Activated CD8-positive, alpha-beta memory T cell treated with anti-CD3 and anti-CD28 coated beads, Interleukin-2, amount 10 ng/mL, durations not matched to agents 7 days and 5 days (primary cell): ENCODE data around the gene MYLK. TPM values are rescaled to one million over a fixed set of nuclear protein-coding genes. Genes with fewer than 3 reads are reported as not detected.

Source experiments
- ATAC-seq: fragments of 150-1000 bp; cut with Tn5 transposase; one replicate; pipeline ENCODE4 v1.10.0; 2021; ENCODE audit warnings: moderate library complexity
- CTCF ChIA-PET: fragments of 350-600 bp; sonication (Branson Sonifier 250); formaldehyde crosslinking; loops from one replicate; lab custom pipeline; 2021; ENCODE audit warnings: antibody characterized with exemption; lab: Charles Lee
- DNase-seq: peaks from one replicate; pipeline ENCODE4 v3.0.0-alpha.2; 2020
- H3K27ac Mint-ChIP-seq: one replicate; pipeline ENCODE4 v1.8.0; 2021; ENCODE audit warnings: mild to moderate bottlenecking, mixed read lengths
- H3K27me3 Mint-ChIP-seq: one replicate; pipeline ENCODE4 v1.8.0; 2021; ENCODE audit warnings: mixed read lengths
- H3K36me3 Mint-ChIP-seq: one replicate; pipeline ENCODE4 v1.8.0; 2021; ENCODE audit warnings: mild to moderate bottlenecking, mixed read lengths
- H3K4me1 Mint-ChIP-seq: one replicate; pipeline ENCODE4 v1.8.0; 2021; ENCODE audit warnings: mixed read lengths
- H3K4me3 Mint-ChIP-seq: one replicate; pipeline ENCODE4 v1.8.0; 2021; ENCODE audit warnings: mild to moderate bottlenecking, moderate library complexity, mixed read lengths
- H3K9me3 Mint-ChIP-seq: one replicate; pipeline ENCODE4 v1.8.0; 2022; ENCODE audit warnings: low read depth, mixed read lengths
- total RNA-seq, 2 experiments: library from RNA; stranded (reverse); gene quantifications; one replicate each; pipeline ENCODE4 v1.2.3, GENCODE V29; 2021

The MYLK gene
- total RNA-seq, 2 experiments from 2014 or later = 0.50 to 0.96 TPM

GRCh38 chr3:123688241-123688747, 195.8 kb downstream of the MYLK start:
- Mint-ChIP-seq H3K9me3 (no peaks in the 10 kb centered on the region), H3K4me3 (no peak overlapping the region), H3K27me3 (peaks cover 13% of the 10 kb centered on the region), H3K27ac (no peak overlapping the region), H3K36me3 (no peaks in the 10 kb centered on the region), H3K4me1 (no peaks in the 10 kb centered on the region)
- no peak for ATAC-seq
- CTCF ChIA-PET = no interaction called here
- no peak for DNase-seq

GRCh38 chr3:123687286-123687685, 196.8 kb downstream of the MYLK start:
- Mint-ChIP-seq H3K4me1 (no peaks in the 10 kb centered on the region), H3K4me3 (no peak overlapping the region), H3K9me3 (no peaks in the 10 kb centered on the region), H3K27me3 (peaks cover 13% of the 10 kb centered on the region), H3K27ac (no peak overlapping the region), H3K36me3 (no peaks in the 10 kb centered on the region)
- CTCF ChIA-PET = no interaction called here
- ATAC-seq (no peak), DNase-seq (no peak)

- no peaks in the 10 kb centered on the region for H3K4me1 Mint-ChIP-seq
- ATAC-seq (no peak), DNase-seq (no peak)
- H3K9me3 Mint-ChIP-seq = no peaks in the 10 kb centered on the region
- H3K27me3 Mint-ChIP-seq = peaks cover 12% of the 10 kb centered on the region
- CTCF ChIA-PET = no interaction called here
- H3K36me3 Mint-ChIP-seq = no peaks in the 10 kb centered on the region
- H3K27ac Mint-ChIP-seq = no peak overlapping the region
- no peak overlapping the region for H3K4me3 Mint-ChIP-seq
These were observed 197.9 kb downstream of the MYLK start for GRCh38 chr3:123686251-123686650.

GRCh38 chr3:123685780-123686179, 198.4 kb downstream of the MYLK start:
- peaks cover 13% of the 10 kb centered on the region for H3K27me3 Mint-ChIP-seq
- no peaks in the 10 kb centered on the region for H3K9me3 Mint-ChIP-seq
- CTCF ChIA-PET = no interaction called here
- no peak overlapping the region for H3K27ac Mint-ChIP-seq
- ATAC-seq (no peak), DNase-seq (no peak)
- no peaks in the 10 kb centered on the region for H3K36me3 Mint-ChIP-seq
- no peak overlapping the region for H3K4me3 Mint-ChIP-seq
- no peaks in the 10 kb centered on the region for H3K4me1 Mint-ChIP-seq

- H3K27ac Mint-ChIP-seq = no peak overlapping the region
- H3K4me1 Mint-ChIP-seq = no peaks in the 10 kb centered on the region
- no peaks in the 10 kb centered on the region for H3K9me3 Mint-ChIP-seq
- peaks cover 11% of the 10 kb centered on the region for H3K27me3 Mint-ChIP-seq
- no peak overlapping the region for H3K4me3 Mint-ChIP-seq
- DNase-seq = no peak
- CTCF ChIA-PET = no interaction called here
- no peak for ATAC-seq
- H3K36me3 Mint-ChIP-seq = no peaks in the 10 kb centered on the region
These were observed 199.5 kb downstream of the MYLK start for GRCh38 chr3:123684636-123685035.

GRCh38 chr3:123684209-123684608, 199.9 kb downstream of the MYLK start:
- H3K36me3 Mint-ChIP-seq = no peaks in the 10 kb centered on the region
- DNase-seq (no peak), ATAC-seq (no peak)
- no peak overlapping the region for H3K27ac Mint-ChIP-seq
- H3K4me1 Mint-ChIP-seq = no peaks in the 10 kb centered on the region
- no peak overlapping the region for H3K4me3 Mint-ChIP-seq
- CTCF ChIA-PET = no interaction called here
- H3K9me3 Mint-ChIP-seq = no peaks in the 10 kb centered on the region
- peaks cover 10% of the 10 kb centered on the region for H3K27me3 Mint-ChIP-seq

GRCh38 chr3:123683505-123684154, 200.5 kb downstream of the MYLK start:
- CTCF ChIA-PET = no interaction called here
- Mint-ChIP-seq H3K27ac (no peak overlapping the region), H3K4me1 (no peaks in the 10 kb centered on the region), H3K4me3 (no peak overlapping the region), H3K36me3 (no peaks in the 10 kb centered on the region), H3K27me3 (peaks cover 10% of the 10 kb centered on the region), H3K9me3 (no peaks in the 10 kb centered on the region)
- ATAC-seq = no peak
- no peak for DNase-seq

- no peak for DNase-seq
- H3K4me1 Mint-ChIP-seq = no peaks in the 10 kb centered on the region
- H3K27ac Mint-ChIP-seq = no peak overlapping the region
- H3K9me3 Mint-ChIP-seq = no peaks in the 10 kb centered on the region
- no peak overlapping the region for H3K4me3 Mint-ChIP-seq
- peaks cover 17% of the 10 kb centered on the region for H3K27me3 Mint-ChIP-seq
- no peaks in the 10 kb centered on the region for H3K36me3 Mint-ChIP-seq
- ATAC-seq = no peak
- CTCF ChIA-PET = no interaction called here
These were observed 201.2 kb downstream of the MYLK start for GRCh38 chr3:123682781-123683504.

GRCh38 chr3:123682302-123682701, 201.8 kb downstream of the MYLK start:
- Mint-ChIP-seq H3K4me1 (no peaks in the 10 kb centered on the region), H3K36me3 (no peaks in the 10 kb centered on the region), H3K27me3 (peaks cover 19% of the 10 kb centered on the region), H3K27ac (no peak overlapping the region), H3K4me3 (no peak overlapping the region), H3K9me3 (no peaks in the 10 kb centered on the region)
- DNase-seq (no peak), ATAC-seq (no peak)
- CTCF ChIA-PET = no interaction called here

- CTCF ChIA-PET = interaction anchor here (1.5 kb wide), 1 partner anchor 37 kb away, joined by 3 read pairs; no protein-coding TSS in a partner anchor
- no peaks in the 10 kb centered on the region for H3K4me1 Mint-ChIP-seq
- no peaks in the 10 kb centered on the region for H3K9me3 Mint-ChIP-seq
- H3K27ac Mint-ChIP-seq = no peak overlapping the region
- no peaks in the 10 kb centered on the region for H3K36me3 Mint-ChIP-seq
- peaks cover 34% of the 10 kb centered on the region for H3K27me3 Mint-ChIP-seq
- ATAC-seq (no peak), DNase-seq (no peak)
- no peak overlapping the region for H3K4me3 Mint-ChIP-seq
These were observed 204.3 kb downstream of the MYLK start for GRCh38 chr3:123679712-123680386.

GRCh38 chr3:123678108-123678511, 206.0 kb downstream of the MYLK start:
- H3K36me3 Mint-ChIP-seq = no peaks in the 10 kb centered on the region
- no peak for ATAC-seq
- H3K4me1 Mint-ChIP-seq = no peaks in the 10 kb centered on the region
- CTCF ChIA-PET = interaction anchor here (1.5 kb wide), 1 partner anchor 36 kb away, joined by 3 read pairs; no protein-coding TSS in a partner anchor
- H3K4me3 Mint-ChIP-seq = no peak overlapping the region
- no peaks in the 10 kb centered on the region for H3K9me3 Mint-ChIP-seq
- peaks cover 38% of the 10 kb centered on the region for H3K27me3 Mint-ChIP-seq
- no peak for DNase-seq
- no peak overlapping the region for H3K27ac Mint-ChIP-seq

GRCh38 chr3:123672429-123673146, 211.5 kb downstream of the MYLK start:
- no peak for ATAC-seq
- no peak for DNase-seq
- Mint-ChIP-seq H3K36me3 (no peaks in the 10 kb centered on the region), H3K4me1 (peaks cover 2% of the 10 kb centered on the region), H3K4me3 (no peak overlapping the region), H3K27ac (no peak overlapping the region), H3K27me3 (peaks cover 41% of the 10 kb centered on the region), H3K9me3 (no peaks in the 10 kb centered on the region)
- CTCF ChIA-PET = no interaction called here

- CTCF ChIA-PET = no interaction called here
- ATAC-seq (no peak), DNase-seq (no peak)
- Mint-ChIP-seq H3K36me3 (no peaks in the 10 kb centered on the region), H3K27me3 (peaks cover 33% of the 10 kb centered on the region), H3K9me3 (no peaks in the 10 kb centered on the region), H3K27ac (no peak overlapping the region), H3K4me3 (no peak overlapping the region), H3K4me1 (peaks cover 4% of the 10 kb centered on the region)
These were observed 213.4 kb downstream of the MYLK start for GRCh38 chr3:123670743-123671142.
